T-cell (primary cell): ENCODE results near the gene CAMK1D. TPM values are rescaled to one million over a fixed set of nuclear protein-coding genes. Genes with fewer than 3 reads are reported as not detected.

Experiments
- ATAC-seq, 4 experiments: fragments of 200-7000 bp in 3 of 4; fragments of 150-1000 bp in 1 of 4; cut with Tn5 transposase; replicated peaks in 1 of 4; 1 replicate in 3 of 4; 2 replicates in 1 of 4; pipeline ENCODE4 v1.10.0; 2021; ENCODE audit warnings: moderate library complexity in 3 of 4, mild to moderate bottlenecking in 2 of 4, moderate number of reproducible peaks in 1 of 4
- CTCF ChIA-PET, 2 donors: fragments of 300-600 bp; sonication (Branson Sonifier 250); formaldehyde crosslinking; loops; one replicate each; lab custom pipeline; 2022; ENCODE audit warnings: antibody characterized with exemption in 2 of 2; lab: Charles Lee
- POLR2A ChIA-PET, 2 donors: fragments of 300-600 bp; sonication (Branson Sonifier 250); formaldehyde crosslinking; loops; one replicate each; lab custom pipeline; 2022; ENCODE audit warnings: antibody characterized with exemption in 2 of 2; lab: Charles Lee
- DNase-seq, 35 experiments: peaks; one replicate each; pipeline versions ENCODE4 v3.0.0 to v3.0.0-alpha.2; 2013 to 2023
- H3K27ac ChIP-seq: one replicate; pipeline ENCODE4 v1.5.1; 2013; ENCODE audit warnings: low read length
- H3K27me3 ChIP-seq, 2 experiments: replicated peaks in 1 of 2; 1 replicate in 1 of 2; 2 replicates in 1 of 2; pipeline versions ENCODE4 v1.6.1 to v1.7.0; 2013; ENCODE audit warnings: low read length in 1 of 2, mixed read lengths in 1 of 2; ENCODE audit not compliant: control insufficient read depth in 2 of 2, insufficient read depth in 2 of 2; ENCODE audit errors: extremely low read depth in 1 of 2
- H3K36me3 ChIP-seq, 2 donors: 1 replicate in 1 of 2; 2 replicates in 1 of 2; pipeline versions ENCODE4 v1.6.1 to v1.7.0; 2013; ENCODE audit warnings: low read length in 1 of 2; ENCODE audit not compliant: control insufficient read depth in 2 of 2, insufficient read depth in 1 of 2; ENCODE audit errors: extremely low read depth in 1 of 2
- H3K4me1 ChIP-seq, 2 experiments: 1 replicate in 1 of 2; 2 replicates in 1 of 2; pipeline versions ENCODE4 v1.6.1 to v1.7.0; 2013; ENCODE audit warnings: low read length in 2 of 2, mixed read lengths in 1 of 2; ENCODE audit not compliant: insufficient read depth in 2 of 2, control insufficient read depth in 1 of 2; ENCODE audit errors: extremely low read depth in 1 of 2
- H3K4me3 ChIP-seq, 2 donors: 1 replicate in 1 of 2; 2 replicates in 1 of 2; pipeline versions ENCODE4 v1.5.1 to v1.7.0; 2013; ENCODE audit warnings: mild to moderate bottlenecking in 2 of 2, low read length in 1 of 2, moderate library complexity in 1 of 2; ENCODE audit not compliant: control insufficient read depth in 1 of 2; ENCODE audit errors: extremely low read depth in 1 of 2
- H3K9me3 ChIP-seq: 2 replicates; pipeline ENCODE4 v1.7.0; 2013
- H3K27ac Mint-ChIP-seq, 2 donors: one replicate each; pipeline ENCODE4 v1.8.0; 2020 to 2021; ENCODE audit warnings: mild to moderate bottlenecking in 2 of 2, mixed read lengths in 2 of 2
- H3K27me3 Mint-ChIP-seq, 2 donors: one replicate each; pipeline ENCODE4 v1.8.0; 2021 to 2022; ENCODE audit warnings: mixed read lengths in 2 of 2
- H3K36me3 Mint-ChIP-seq: one replicate; pipeline ENCODE4 v1.8.0; 2021; ENCODE audit warnings: mixed read lengths
- H3K4me1 Mint-ChIP-seq, 3 donors: one replicate each; pipeline ENCODE4 v1.8.0; 2020 to 2022; ENCODE audit warnings: mixed read lengths in 3 of 3, mild to moderate bottlenecking in 1 of 3
- H3K4me3 Mint-ChIP-seq, 3 donors: one replicate each; pipeline ENCODE4 v1.8.0; 2020 to 2022; ENCODE audit warnings: mild to moderate bottlenecking in 3 of 3, mixed read lengths in 3 of 3, moderate library complexity in 3 of 3
- H3K9me3 Mint-ChIP-seq, 3 donors: one replicate each; pipeline ENCODE4 v1.8.0; 2020 to 2022; ENCODE audit warnings: mixed read lengths in 3 of 3
- WGBS: methylation state at CpG from one replicate; pipeline ENCODE4 v1.1.5; 2013; ENCODE audit warnings: missing lambda C conversion rate; ENCODE audit not compliant: insufficient coverage; 5-methylcytosine and 5-hydroxymethylcytosine counted together
- total RNA-seq, 35 experiments: library from RNA in 6 of 35; stranded (reverse) in 6 of 35; fragments of 120-200 nt in 1 of 35; gene quantifications; one replicate each; pipeline versions ENCODE4 v1.2.1 to v1.2.4 and lab custom pipeline; 2013 to 2026

The CAMK1D gene
- total RNA-seq, 5 donors from 2014 or later (not counting 1 experiment from before 2014, with no cell fraction given) = 16.8 to 31.3 (median 23.6) TPM

DNA sequence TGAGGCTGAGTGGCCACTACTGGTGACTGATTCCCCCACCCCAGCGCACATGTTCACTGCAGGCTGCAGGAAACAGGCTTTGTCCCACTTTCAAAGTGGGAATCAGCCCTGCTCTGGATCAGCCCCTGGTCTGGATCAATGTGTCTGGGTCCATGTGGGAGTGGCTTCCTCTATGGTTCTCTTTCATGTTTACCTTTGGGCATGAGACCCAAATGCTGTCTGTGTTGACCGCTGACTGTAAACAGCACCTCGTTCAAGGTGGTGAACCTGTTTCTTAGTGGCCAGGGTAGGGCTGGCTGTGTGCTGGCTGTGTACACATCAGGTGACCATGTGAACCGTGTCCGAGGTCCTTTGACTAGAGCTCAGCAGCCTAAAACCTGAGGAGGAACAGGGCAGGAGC lies 121.8 kb downstream of the CAMK1D start:
- Mint-ChIP-seq H3K4me3 (no peak overlapping the region), H3K27me3 (no peaks in the 10 kb centered on the region), H3K36me3 (peaks cover 16% of the 10 kb centered on the region), H3K27ac (no peak overlapping the region), H3K4me1 (peaks cover 17 to 28% (median 28%) of the 10 kb centered on the region in 3 donors), H3K9me3 (peaks cover 0 to 5% (median 0%) of the 10 kb centered on the region in 3 donors)
- H3K27ac ChIP-seq = no peak overlapping the region
- CTCF ChIA-PET = interaction anchor here in 1 of 2 donors (0.7 kb wide), 1 partner anchor 1196 kb away, joined by 5 read pairs; no protein-coding TSS in a partner anchor
- DNase-seq (no peak), ATAC-seq (no peak)
- H3K4me1 ChIP-seq = peaks cover 0 to 2% of the 10 kb centered on the region in 2 experiments
- H3K4me3 ChIP-seq = no peak overlapping the region
- POLR2A ChIA-PET = no interaction called here
- 98% methylated on average over 5 of the region's 5 CpGs for WGBS
- H3K27me3 ChIP-seq = no peaks in the 10 kb centered on the region
- H3K36me3 ChIP-seq = no peaks in the 10 kb centered on the region
- H3K9me3 ChIP-seq = no peaks in the 10 kb centered on the region

GRCh38 chr10:12473491-12473890 lies 124.1 kb downstream of the CAMK1D start:
- Mint-ChIP-seq H3K9me3 (peaks cover 0 to 5% (median 0%) of the 10 kb centered on the region in 3 donors), H3K4me3 (no peak overlapping the region), H3K4me1 (peaks cover 12 to 24% (median 21%) of the 10 kb centered on the region in 3 donors), H3K36me3 (peaks cover 19% of the 10 kb centered on the region), H3K27me3 (no peaks in the 10 kb centered on the region), H3K27ac (no peak overlapping the region)
- Histone ChIP-seq H3K27ac (no peak overlapping the region), H3K36me3 (no peaks in the 10 kb centered on the region), H3K4me3 (no peak overlapping the region), H3K27me3 (no peaks in the 10 kb centered on the region), H3K4me1 (peaks cover 0 to 2% of the 10 kb centered on the region in 2 experiments), H3K9me3 (no peaks in the 10 kb centered on the region)
- ChIA-PET CTCF (no interaction called here), POLR2A (no interaction called here)
- DNase-seq = no peak
- 100% methylated on average over 4 of the region's 6 CpGs for WGBS
- ATAC-seq = no peak

DNA sequence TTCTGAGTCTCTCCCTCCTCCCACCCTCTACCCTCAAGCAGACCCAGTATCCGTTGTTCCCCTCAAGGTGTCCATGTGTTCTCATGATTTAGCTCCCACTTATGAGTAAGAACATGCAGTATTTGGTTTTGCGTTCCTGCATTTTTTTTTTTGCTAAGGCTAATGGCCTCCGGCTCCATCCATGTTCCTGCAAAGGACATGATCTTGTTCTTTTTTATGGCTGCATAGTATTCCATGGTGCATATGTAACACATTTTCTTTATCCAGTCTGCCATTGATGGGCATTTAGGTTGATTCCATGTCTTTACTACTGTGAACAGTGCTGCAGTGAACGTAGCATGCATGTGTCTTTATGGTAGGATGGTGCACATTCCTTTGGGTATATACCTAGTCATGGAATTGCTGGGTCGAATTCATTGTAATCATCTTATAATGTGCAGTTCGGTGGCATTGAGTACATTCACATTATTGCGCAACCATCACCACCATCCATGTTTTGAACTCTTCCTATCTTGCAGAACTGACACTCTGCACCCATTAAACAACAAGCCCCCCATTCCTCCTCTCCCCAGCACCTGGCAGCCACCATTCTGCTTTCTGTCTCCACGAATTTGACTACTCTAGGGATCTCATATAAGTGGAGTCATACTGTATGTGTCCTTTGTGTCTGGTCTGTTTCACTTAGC lies 125.5 kb downstream of the CAMK1D start:
- Mint-ChIP-seq H3K27ac (no peak overlapping the region), H3K4me3 (no peak overlapping the region), H3K27me3 (no peaks in the 10 kb centered on the region), H3K36me3 (peaks cover 22% of the 10 kb centered on the region), H3K9me3 (peaks cover 0 to 5% (median 0%) of the 10 kb centered on the region in 3 donors), H3K4me1 (peaks cover 9 to 24% (median 19%) of the 10 kb centered on the region in 3 donors)
- no peak for ATAC-seq
- POLR2A ChIA-PET = interaction anchor here in 1 of 2 donors (0.6 kb wide), 1 partner anchor 242 kb away, joined by 5 read pairs; no protein-coding TSS in a partner anchor
- H3K27me3 ChIP-seq = no peaks in the 10 kb centered on the region
- peaks cover 0 to 7% of the 10 kb centered on the region in 2 experiments for H3K4me1 ChIP-seq
- no peak overlapping the region for H3K4me3 ChIP-seq
- DNase-seq = no peak
- CTCF ChIA-PET = no interaction called here
- H3K36me3 ChIP-seq = no peaks in the 10 kb centered on the region
- no peaks in the 10 kb centered on the region for H3K9me3 ChIP-seq
- 100% methylated on average over 2 of the region's 8 CpGs for WGBS
- no peak overlapping the region for H3K27ac ChIP-seq

GRCh38 chr10:12476656-12477055 lies 127.3 kb downstream of the CAMK1D start:
- WGBS = 80% methylated on average over 1 of the region's 4 CpGs
- Mint-ChIP-seq H3K27me3 (no peaks in the 10 kb centered on the region), H3K4me1 (peaks cover 12 to 21% (median 16%) of the 10 kb centered on the region in 3 donors), H3K9me3 (peaks cover 0 to 5% (median 3%) of the 10 kb centered on the region in 3 donors), H3K4me3 (no peak overlapping the region), H3K27ac (no peak overlapping the region), H3K36me3 (peaks cover 28% of the 10 kb centered on the region)
- ChIA-PET CTCF (no interaction called here), POLR2A (interaction anchor here in 1 of 2 donors (0.6 kb wide), 1 partner anchor 94 kb away, joined by 3 read pairs; no protein-coding TSS in a partner anchor)
- no peak for DNase-seq
- no peaks in the 10 kb centered on the region for H3K36me3 ChIP-seq
- H3K4me1 ChIP-seq = peaks cover 0 to 7% of the 10 kb centered on the region in 2 experiments
- ATAC-seq = no peak
- H3K9me3 ChIP-seq = no peaks in the 10 kb centered on the region
- no peak overlapping the region for H3K27ac ChIP-seq
- H3K4me3 ChIP-seq = no peak overlapping the region
- H3K27me3 ChIP-seq = no peaks in the 10 kb centered on the region

DNA sequence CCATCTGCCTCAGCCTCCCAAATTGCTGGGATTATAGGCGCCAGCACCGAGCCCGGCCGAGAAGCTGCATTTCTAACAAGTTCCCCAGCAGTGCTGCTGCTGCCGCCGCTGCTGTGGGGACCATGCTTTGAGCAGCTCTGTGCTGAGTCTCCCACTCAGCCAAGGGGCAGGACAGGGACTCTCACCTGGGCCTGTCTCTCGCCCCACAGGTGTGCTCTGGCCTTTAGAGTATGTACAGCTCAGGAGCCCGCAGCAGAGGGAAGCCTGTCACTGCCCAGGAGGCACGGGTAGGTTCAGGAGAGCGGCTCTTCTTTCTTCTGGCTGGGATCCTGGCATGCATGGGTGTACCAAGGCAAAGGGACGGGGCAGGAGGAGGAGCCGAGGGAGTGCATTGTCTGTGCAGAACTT lies 130.1 kb downstream of the CAMK1D start:
- no peak overlapping the region for H3K27ac Mint-ChIP-seq
- 94% methylated on average over 10 of the region's 12 CpGs for WGBS
- H3K27me3 ChIP-seq = no peaks in the 10 kb centered on the region
- peaks cover 0 to 5% (median 3%) of the 10 kb centered on the region in 3 donors for H3K9me3 Mint-ChIP-seq
- no peak overlapping the region for H3K4me3 ChIP-seq
- ChIA-PET POLR2A (no interaction called here), CTCF (no interaction called here)
- no peak for DNase-seq
- peaks cover 24% of the 10 kb centered on the region for H3K36me3 Mint-ChIP-seq
- no peak overlapping the region for H3K27ac ChIP-seq
- H3K4me1 ChIP-seq = peaks cover 0 to 9% of the 10 kb centered on the region in 2 experiments
- peaks cover 0 to 4% of the 10 kb centered on the region in 2 donors for H3K36me3 ChIP-seq
- no peak for ATAC-seq
- no peaks in the 10 kb centered on the region for H3K27me3 Mint-ChIP-seq
- no peak overlapping the region for H3K4me3 Mint-ChIP-seq
- peaks cover 20 to 43% (median 22%) of the 10 kb centered on the region in 3 donors for H3K4me1 Mint-ChIP-seq
- H3K9me3 ChIP-seq = no peaks in the 10 kb centered on the region

- Histone ChIP-seq H3K4me1 (peaks cover under 1 to 14% of the 10 kb centered on the region in 2 experiments), H3K27me3 (no peaks in the 10 kb centered on the region), H3K36me3 (peaks cover 0 to 4% of the 10 kb centered on the region in 2 donors), H3K4me3 (no peak overlapping the region), H3K9me3 (no peaks in the 10 kb centered on the region), H3K27ac (no peak overlapping the region)
- ATAC-seq = no peak
- POLR2A ChIA-PET = no interaction called here
- Mint-ChIP-seq H3K27me3 (no peaks in the 10 kb centered on the region), H3K4me1 (peaks cover 23 to 46% (median 26%) of the 10 kb centered on the region in 3 donors), H3K27ac (no peak overlapping the region), H3K36me3 (peaks cover 21% of the 10 kb centered on the region), H3K4me3 (no peak overlapping the region), H3K9me3 (peaks cover 0 to 4% (median 3%) of the 10 kb centered on the region in 3 donors)
- WGBS = 88% methylated on average over 9 of the region's 9 CpGs
- CTCF ChIA-PET = no interaction called here
- DNase-seq = no peak
Observed at GRCh38 chr10:12479924-12480323, 130.6 kb downstream of the CAMK1D start.
